KMS-11 (cell line): ENCODE data around the gene KIAA1755.
"Not testable (repeated sequence)": the region's sequence is repeated elsewhere in the genome, so short reads cannot be mapped to it uniquely, and the experiment has no call there.

ENCODE experiments used
- H2AFZ ChIP-seq: fragments of 200-600 bp; sonication (generic); 2 replicates; pipeline ENCODE4 v1.6.1; 2016; ENCODE audit warnings: antibody characterized with exemption, mixed run types, low read depth
- H3K27ac ChIP-seq: fragments of 200-600 bp; sonication (generic); 2 replicates; pipeline ENCODE4 v1.6.1; 2016; ENCODE audit warnings: mild to moderate bottlenecking, mixed run types
- H3K27me3 ChIP-seq: fragments of 200-600 bp; sonication (generic); 2 replicates; pipeline ENCODE4 v1.6.1; 2017; ENCODE audit warnings: mild to moderate bottlenecking, low read depth, mixed run types, moderate library complexity; ENCODE audit not compliant: insufficient read depth
- H3K36me3 ChIP-seq: fragments of 200-600 bp; sonication (generic); 2 replicates; pipeline ENCODE4 v1.6.1; 2017; ENCODE audit warnings: mild to moderate bottlenecking, mixed run types; ENCODE audit not compliant: insufficient read depth
- H3K4me1 ChIP-seq: fragments of 200-600 bp; sonication (generic); 2 replicates; pipeline ENCODE4 v1.6.1; 2016; ENCODE audit warnings: mild to moderate bottlenecking, low read depth, mixed run types; ENCODE audit not compliant: poor library complexity, severe bottlenecking
- H3K4me2 ChIP-seq: fragments of 200-600 bp; sonication (generic); 2 replicates; pipeline ENCODE4 v1.7.0; 2016; ENCODE audit warnings: mild to moderate bottlenecking, mixed run types
- H3K4me3 ChIP-seq: fragments of 200-600 bp; sonication (generic); IDR thresholded peaks from 2 replicates; pipeline ENCODE4 v1.6.1; 2017; ENCODE audit warnings: low read depth, low read length, mixed read lengths; ENCODE audit not compliant: insufficient read depth
- H3K79me2 ChIP-seq: fragments of 200-600 bp; sonication (generic); 2 replicates; pipeline ENCODE4 v1.6.1; 2016; ENCODE audit warnings: low read depth, mixed run types; ENCODE audit not compliant: insufficient read depth
- H3K9ac ChIP-seq: fragments of 200-600 bp; sonication (generic); 2 replicates; pipeline ENCODE4 v1.6.1; 2016; ENCODE audit warnings: mild to moderate bottlenecking, mixed run types
- H4K20me1 ChIP-seq: fragments of 200-600 bp; sonication (generic); 2 replicates; pipeline ENCODE4 v1.6.1; 2016; ENCODE audit warnings: mild to moderate bottlenecking, mixed run types; ENCODE audit not compliant: insufficient read depth
- TF ChIP-seq, protein P1 (sequence below): fragments of 200-600 bp; sonication (generic); conservative IDR thresholded peaks from 2 replicates; pipeline ENCODE4 v1.6.1; 2017; ENCODE audit warnings: low read depth, mild to moderate bottlenecking, antibody characterized with exemption, low read length, moderate library complexity, mixed read lengths

KIAA1755 gene

DNA sequence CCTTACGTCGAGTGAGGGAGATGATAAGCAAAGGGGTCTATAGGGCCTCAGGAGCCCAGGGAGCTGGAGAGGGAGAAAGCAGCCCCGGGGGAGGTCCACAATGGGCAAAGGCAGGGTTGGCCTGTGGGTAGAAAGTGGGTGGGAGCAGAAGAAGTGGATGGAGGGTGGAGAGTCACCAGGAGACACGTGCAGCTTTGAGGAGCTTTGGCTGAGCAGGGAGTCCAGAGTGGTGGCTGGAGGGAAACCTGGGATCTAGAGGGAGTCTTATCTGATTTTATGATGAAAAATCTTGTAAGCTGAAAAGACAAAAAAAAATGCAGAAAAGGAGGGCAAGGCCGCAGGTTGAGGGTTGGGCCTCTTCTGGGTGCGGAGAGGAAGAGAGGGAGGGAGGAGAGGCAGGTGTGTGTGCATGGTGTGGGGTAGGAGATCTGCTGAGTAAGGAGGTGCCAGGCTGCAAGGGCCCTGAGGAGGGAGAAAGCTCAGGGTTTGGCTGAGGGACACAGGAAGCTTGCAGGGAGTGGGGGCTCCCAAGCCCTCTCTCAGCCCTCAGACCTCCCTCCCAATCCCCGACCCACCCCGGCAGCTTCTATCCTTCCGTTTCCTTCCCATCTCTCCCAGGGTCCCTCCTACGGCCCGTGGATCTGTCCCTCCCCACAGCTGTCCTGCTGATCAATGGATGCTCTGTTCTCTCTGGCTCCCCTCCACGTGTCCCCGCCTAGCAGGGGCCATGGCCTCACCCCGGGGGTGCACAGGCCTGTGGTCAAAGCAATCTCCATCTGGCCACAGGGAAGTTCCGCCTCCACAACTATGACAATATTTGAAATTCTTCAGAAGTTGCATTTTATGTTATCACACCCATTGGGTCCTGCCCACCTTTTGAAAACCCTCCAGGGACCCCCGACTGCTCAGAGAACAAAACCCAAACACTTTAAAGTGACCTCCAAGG, 26.3 kb upstream of the KIAA1755 start:
- Histone ChIP-seq H3K4me2 (no peak overlapping the region), H3K9ac (no peak overlapping the region), H3K4me1 (peaks cover 4% of the 10 kb centered on the region), H4K20me1 (no peaks in the 10 kb centered on the region), H3K27ac (no peak overlapping the region), H3K4me3 (no peak overlapping the region), H2AFZ (no peak overlapping the region), H3K79me2 (no peaks in the 10 kb centered on the region), H3K27me3 (no peaks in the 10 kb centered on the region), H3K36me3 (no peaks in the 10 kb centered on the region)
- TF ChIP-seq, protein P1, sequence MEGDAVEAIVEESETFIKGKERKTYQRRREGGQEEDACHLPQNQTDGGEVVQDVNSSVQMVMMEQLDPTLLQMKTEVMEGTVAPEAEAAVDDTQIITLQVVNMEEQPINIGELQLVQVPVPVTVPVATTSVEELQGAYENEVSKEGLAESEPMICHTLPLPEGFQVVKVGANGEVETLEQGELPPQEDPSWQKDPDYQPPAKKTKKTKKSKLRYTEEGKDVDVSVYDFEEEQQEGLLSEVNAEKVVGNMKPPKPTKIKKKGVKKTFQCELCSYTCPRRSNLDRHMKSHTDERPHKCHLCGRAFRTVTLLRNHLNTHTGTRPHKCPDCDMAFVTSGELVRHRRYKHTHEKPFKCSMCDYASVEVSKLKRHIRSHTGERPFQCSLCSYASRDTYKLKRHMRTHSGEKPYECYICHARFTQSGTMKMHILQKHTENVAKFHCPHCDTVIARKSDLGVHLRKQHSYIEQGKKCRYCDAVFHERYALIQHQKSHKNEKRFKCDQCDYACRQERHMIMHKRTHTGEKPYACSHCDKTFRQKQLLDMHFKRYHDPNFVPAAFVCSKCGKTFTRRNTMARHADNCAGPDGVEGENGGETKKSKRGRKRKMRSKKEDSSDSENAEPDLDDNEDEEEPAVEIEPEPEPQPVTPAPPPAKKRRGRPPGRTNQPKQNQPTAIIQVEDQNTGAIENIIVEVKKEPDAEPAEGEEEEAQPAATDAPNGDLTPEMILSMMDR: no peak

DNA sequence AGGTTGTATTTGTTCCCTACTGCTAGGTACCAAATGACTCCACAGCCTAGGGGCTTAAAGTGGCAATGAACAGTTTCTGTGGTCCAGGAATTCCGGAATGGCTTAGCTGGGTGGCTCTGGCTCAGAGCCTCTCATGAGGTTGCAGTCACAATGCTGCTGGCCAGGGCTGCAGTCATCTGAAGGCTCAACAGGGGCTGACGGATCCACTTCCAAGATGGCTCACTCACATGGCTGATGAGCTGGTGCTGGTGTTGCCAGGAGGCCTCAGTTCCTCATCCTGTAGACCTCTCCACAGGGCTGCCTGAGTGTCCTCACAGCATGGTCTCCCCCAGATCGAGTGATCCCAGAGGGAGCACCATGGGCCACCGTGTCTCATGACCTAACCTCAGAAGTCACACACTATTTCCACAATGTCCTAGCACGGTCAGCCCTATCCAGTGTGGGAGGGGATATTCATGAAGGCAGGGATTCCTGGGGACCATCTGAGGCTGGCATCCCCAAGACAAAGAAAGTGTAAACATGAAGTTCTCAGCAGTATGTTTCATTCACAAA, 24.4 kb upstream of the KIAA1755 start:
- Histone ChIP-seq H3K27ac (no peak overlapping the region), H2AFZ (no peak overlapping the region), H4K20me1 (no peaks in the 10 kb centered on the region), H3K4me3 (no peak overlapping the region), H3K4me1 (peaks cover 4% of the 10 kb centered on the region), H3K36me3 (no peaks in the 10 kb centered on the region), H3K79me2 (no peaks in the 10 kb centered on the region), H3K4me2 (no peak overlapping the region), H3K9ac (no peak overlapping the region), H3K27me3 (no peaks in the 10 kb centered on the region)
- TF ChIP-seq, protein P1: no peak

GRCh38 chr20:38284066-38284650, 23.6 kb upstream of the KIAA1755 start:
- H3K27ac ChIP-seq, H3K4me2 ChIP-seq, H3K79me2 ChIP-seq, H3K9ac ChIP-seq, H2AFZ ChIP-seq, H4K20me1 ChIP-seq, H3K4me1 ChIP-seq, H3K4me3 ChIP-seq, H3K27me3 ChIP-seq, H3K36me3 ChIP-seq: not testable (repeated sequence)

GRCh38 chr20:38283236-38283635, 22.7 kb upstream of the KIAA1755 start:
- H3K9ac ChIP-seq: no peak overlapping the region
- H3K4me1 ChIP-seq: peaks cover 3% of the 10 kb centered on the region
- no peaks in the 10 kb centered on the region for H4K20me1 ChIP-seq
- no peaks in the 10 kb centered on the region for H3K79me2 ChIP-seq
- no peaks in the 10 kb centered on the region for H3K36me3 ChIP-seq
- no peak overlapping the region for H3K4me2 ChIP-seq
- TF ChIP-seq, protein P1: no peak
- H2AFZ ChIP-seq: no peak overlapping the region
- H3K27ac ChIP-seq: no peak overlapping the region
- no peak overlapping the region for H3K4me3 ChIP-seq
- no peaks in the 10 kb centered on the region for H3K27me3 ChIP-seq

GRCh38 chr20:38281176-38281915, 20.8 kb upstream of the KIAA1755 start:
- H3K27ac ChIP-seq, H3K36me3 ChIP-seq, H3K79me2 ChIP-seq, H3K4me2 ChIP-seq, H3K27me3 ChIP-seq, H3K4me1 ChIP-seq, H3K9ac ChIP-seq, H3K4me3 ChIP-seq, H2AFZ ChIP-seq, H4K20me1 ChIP-seq: not testable (repeated sequence)
